Fibroblast of lung (primary cell): Measurements from ENCODE around the gene ST6GAL2.

Experiments
- CTCF ChIP-seq, 2 donors: IDR thresholded peaks in 1 of 2; conservative IDR thresholded peaks in 1 of 2; 1 replicate in 1 of 2; 2 replicates in 1 of 2; pipeline ENCODE4 v1.5.1; 2011 to 2012; ENCODE audit warnings: low read length in 2 of 2, control low read depth in 1 of 2, inconsistent platforms in 1 of 2, low read depth in 1 of 2, mild to moderate bottlenecking in 1 of 2
- EZH2 ChIP-seq: IDR thresholded peaks from 2 replicates; pipeline ENCODE4 v1.5.1; 2012; ENCODE audit warnings: low read length, control low read depth, mild to moderate bottlenecking; ENCODE audit errors: missing control alignments

GRCh38 chr2:106886916-106887758 is 1.2 kb upstream of the ST6GAL2 start:
- no peak for TF ChIP-seq CTCF (conservative IDR thresholded peaks at IDR 0.05 in 1 of 2, IDR thresholded peaks at IDR 0.05 in 1 of 2; ENCODE audit: low read depth in 1 of 2, low read length in 2 of 2)
- TF ChIP-seq EZH2, result no peak
